T-helper 9 cell (primary cell): ENCODE data around the gene FAT1.

Experiments used
- DNase-seq: peaks from one replicate; pipeline ENCODE4 v3.0.0-alpha.2; 2020

The FAT1 gene

DNA sequence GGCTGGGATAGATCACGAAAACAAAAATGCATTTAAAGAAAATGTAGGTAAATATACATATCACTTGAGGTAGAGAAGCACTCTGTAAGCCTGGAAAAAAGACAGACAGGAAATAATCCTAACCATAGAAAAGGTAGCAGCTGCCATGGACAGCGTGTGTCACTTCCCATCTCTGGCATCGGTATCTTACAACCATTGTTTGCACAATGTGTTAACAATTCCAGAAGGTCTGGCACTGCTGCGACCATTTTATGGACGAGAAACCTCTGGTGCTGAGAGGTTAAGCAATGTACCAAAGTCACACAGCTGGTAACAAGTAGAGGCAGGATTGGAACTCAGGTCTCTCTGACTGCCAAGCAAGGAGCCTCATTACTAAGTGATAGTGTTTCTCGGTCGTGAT lies 166.6 kb downstream of the FAT1 start:
- DNase-seq: no peak

DNA sequence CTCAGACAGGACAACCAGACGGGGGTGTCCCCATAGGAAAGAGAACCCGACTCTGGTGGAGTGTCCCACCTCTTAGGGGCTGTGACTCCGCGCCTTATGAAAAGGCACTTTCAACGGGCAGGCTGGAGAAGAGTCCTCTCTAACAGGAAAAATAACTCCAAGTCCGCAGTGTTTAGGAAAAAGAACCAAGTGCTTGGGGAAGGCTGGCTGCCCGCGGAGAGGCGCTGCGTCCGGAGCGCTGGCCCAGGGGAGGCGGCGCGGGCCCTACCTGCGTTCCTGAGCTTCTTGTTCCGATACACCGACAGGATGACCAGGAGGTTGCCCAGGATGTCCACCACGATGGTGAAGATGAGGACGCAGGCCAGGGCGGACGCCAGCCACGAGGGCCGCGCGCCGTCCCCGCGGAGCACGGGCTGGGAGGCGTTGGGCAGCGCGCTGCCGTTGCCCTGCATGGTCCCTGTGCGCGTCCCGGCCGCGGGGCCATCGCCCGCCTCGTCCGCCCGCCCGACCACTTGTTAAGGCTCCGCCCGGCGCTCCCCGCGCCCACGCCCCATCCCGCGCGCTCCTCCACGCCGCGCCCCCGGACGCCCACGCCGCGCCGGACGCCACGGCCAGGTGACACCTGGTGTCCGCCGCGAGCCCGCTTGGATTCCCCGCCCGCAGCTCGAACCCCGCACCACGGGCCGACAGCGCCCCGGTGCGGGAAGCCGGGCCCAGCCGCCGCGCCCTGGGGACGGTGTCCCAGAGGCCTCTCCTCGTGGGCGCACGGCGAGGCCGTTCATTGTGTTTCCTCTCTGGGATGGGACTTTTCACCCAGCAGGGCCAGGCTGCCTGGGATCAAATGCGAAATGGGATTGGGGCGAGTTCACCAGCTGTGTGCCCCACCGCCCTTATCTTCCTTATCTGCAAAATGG lies 168.5 kb downstream of the FAT1 start, which contains the start of gene MTNR1A:
TSS of gene MTNR1A (minus strand) at position 654 of the 914 bp plus-strand sequence. CDS start at position 452, 202 bp downstream.
- DNase-seq: no peak

DNA sequence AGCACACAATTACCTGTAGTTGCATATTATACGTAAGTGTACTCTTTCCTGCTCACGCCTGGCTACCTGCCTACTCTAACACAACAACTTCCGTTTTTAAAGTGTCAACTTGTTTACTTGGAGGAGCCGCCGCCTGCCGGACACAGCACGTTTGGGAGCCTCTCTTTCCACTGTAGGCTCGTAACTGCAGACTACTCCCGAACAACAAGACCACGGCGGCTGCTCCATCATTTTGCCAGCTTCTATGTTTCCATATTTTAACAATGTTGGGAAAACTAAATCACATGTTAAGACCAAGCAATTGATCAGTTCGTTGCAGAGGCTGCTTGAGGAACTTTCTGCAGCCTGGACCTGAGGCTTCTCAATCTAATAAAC lies 169.1 kb downstream of the FAT1 start:
- no peak for DNase-seq

DNA sequence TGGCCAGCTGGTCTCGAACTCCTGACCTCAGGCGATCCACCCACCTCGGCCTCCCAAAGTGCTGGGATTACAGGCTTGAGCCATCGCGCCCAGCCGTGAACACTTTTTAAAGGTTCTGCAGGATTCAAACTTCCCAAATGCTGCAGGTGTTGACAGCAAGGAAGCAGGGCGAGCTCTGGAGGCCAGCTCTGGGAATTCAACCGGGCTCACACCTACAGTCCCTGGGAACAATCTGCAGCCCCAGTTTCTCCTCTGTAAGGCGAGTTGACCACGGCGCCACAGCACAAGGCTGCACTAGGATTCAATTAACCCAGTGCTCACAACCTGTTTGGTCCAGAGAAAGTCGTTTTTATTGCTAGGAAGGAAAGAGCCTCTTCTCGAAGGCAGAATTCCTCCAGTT lies 169.9 kb downstream of the FAT1 start:
- DNase-seq: no peak

DNA sequence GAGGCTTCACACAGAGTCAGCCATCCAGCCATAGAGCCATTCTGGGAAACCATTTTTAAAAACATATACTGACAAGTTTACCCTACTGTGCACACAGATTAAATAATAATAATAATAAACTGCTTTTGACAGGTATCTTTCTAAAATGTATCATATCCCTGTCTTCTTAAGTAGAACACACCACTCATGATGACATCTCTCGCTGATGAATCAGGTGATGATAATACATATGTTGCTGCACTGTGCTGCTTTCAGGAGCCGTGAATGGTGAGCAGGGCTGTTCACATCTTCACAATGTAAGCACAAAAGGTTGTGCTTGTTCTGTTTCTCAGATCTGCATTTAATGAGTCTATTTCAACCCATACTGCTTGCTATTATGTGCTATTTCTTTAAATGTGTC lies 171.8 kb downstream of the FAT1 start:
- no peak for DNase-seq

DNA sequence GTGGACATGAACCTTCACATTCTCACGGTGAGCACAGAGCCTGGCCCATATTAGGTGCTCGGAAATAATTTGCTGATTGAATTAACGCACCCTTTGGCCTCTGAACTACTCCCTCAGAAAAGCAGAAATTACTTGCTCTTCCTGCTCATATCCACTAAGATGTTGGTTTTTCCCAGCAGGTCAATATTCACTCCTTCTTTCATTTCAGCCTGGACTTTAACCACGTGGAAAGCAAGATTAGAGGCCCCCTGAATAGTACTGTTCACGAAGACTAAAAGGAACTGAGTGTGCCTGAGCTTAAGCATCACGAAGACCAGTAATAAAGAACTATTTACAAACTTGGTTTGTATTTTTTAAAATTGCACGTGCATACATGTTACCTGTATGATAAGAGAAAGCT lies 178.2 kb downstream of the FAT1 start:
- no peak for DNase-seq

DNA sequence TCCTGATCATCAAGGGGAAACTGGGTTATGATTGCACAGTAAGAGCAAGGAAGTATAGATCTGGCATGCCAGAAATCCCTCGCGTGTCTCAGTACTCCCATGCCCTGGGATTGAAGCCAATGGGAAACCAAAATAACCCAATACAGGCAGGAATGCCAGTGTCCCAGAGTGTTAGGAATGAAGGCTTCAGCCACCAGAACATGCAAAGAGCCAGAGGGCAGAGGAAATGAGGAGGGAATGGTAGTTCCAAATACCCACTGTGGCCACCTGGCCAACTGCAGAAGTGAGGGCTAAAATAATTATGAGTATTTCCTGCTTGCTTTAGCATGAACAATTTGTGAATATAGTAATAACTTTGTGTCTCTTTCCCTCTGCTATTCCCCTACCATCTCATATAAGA lies 180.4 kb downstream of the FAT1 start:
- DNase-seq: no peak

DNA sequence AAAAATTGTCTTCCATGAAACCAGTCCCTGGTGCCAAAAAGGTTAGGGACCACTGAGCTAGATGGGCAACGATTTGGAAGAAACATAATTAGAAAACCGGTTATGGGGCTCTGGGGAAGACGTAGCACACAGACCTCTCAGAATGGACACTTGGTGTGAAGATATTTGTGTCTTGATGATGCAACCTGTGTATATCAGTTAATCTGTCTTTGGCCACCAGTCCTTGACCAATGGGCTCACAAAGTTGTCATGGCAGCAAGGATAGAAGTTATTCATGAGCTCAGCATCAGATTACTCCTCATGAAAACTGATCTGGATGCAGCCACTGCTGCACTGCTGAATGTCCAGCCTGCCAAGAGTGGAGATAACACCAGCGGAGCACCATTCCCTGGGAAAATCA lies 181.9 kb downstream of the FAT1 start:
- DNase-seq: no peak

DNA sequence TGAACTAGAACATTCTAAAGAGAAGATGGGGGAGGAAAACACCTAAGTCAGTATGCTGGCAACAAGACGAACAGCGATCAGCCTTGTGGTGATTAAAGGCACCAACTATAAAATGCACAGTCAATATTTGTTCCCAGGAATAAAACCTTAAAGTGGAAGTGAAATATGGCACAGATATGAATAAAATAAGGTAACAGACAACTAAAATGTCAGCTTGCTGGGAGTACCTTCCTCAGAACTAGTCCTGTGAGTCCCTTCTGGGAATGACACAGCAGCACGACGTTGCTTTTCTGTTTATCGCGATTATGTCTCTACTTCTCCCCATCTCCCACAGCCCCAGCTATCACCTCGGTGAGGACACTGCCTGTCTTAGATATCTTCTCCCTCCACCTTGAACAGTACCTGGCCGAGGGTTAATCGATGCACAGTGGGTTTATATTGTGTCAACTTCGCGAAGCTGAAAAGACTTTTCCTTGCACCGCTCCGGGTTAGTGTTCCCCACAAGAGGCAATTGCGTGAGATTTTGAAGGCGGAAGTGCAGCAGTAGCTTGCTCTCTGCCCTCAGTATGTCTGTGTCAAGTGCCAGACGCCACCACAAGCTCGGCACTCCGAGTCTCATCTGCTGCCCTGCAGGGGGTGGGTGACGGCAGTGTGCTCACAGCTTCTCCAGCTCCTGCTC lies 185.7 kb downstream of the FAT1 start:
- DNase-seq: no peak
